Activated CD8-positive, alpha-beta memory T cell treated with anti-CD3 and anti-CD28 coated beads, Interleukin-2, amount 10 ng/mL, durations not matched to agents 7 days and 5 days (primary cell): ENCODE measurements around the gene GPRC6A. TPM values are rescaled to one million over a fixed set of nuclear protein-coding genes. Genes with fewer than 3 reads are reported as not detected.

Source experiments
- ATAC-seq: fragments of 150-1000 bp; cut with Tn5 transposase; one replicate; pipeline ENCODE4 v1.10.0; 2021; ENCODE audit warnings: moderate library complexity
- CTCF ChIA-PET: fragments of 350-600 bp; sonication (Branson Sonifier 250); formaldehyde crosslinking; loops from one replicate; lab custom pipeline; 2021; ENCODE audit warnings: antibody characterized with exemption; lab: Charles Lee
- DNase-seq: peaks from one replicate; pipeline ENCODE4 v3.0.0-alpha.2; 2020
- H3K27ac Mint-ChIP-seq: one replicate; pipeline ENCODE4 v1.8.0; 2021; ENCODE audit warnings: mild to moderate bottlenecking, mixed read lengths
- H3K27me3 Mint-ChIP-seq: one replicate; pipeline ENCODE4 v1.8.0; 2021; ENCODE audit warnings: mixed read lengths
- H3K36me3 Mint-ChIP-seq: one replicate; pipeline ENCODE4 v1.8.0; 2021; ENCODE audit warnings: mild to moderate bottlenecking, mixed read lengths
- H3K4me1 Mint-ChIP-seq: one replicate; pipeline ENCODE4 v1.8.0; 2021; ENCODE audit warnings: mixed read lengths
- H3K4me3 Mint-ChIP-seq: one replicate; pipeline ENCODE4 v1.8.0; 2021; ENCODE audit warnings: mild to moderate bottlenecking, moderate library complexity, mixed read lengths
- H3K9me3 Mint-ChIP-seq: one replicate; pipeline ENCODE4 v1.8.0; 2022; ENCODE audit warnings: low read depth, mixed read lengths
- total RNA-seq, 2 experiments: library from RNA; stranded (reverse); gene quantifications; one replicate each; pipeline ENCODE4 v1.2.3, GENCODE V29; 2021

The GPRC6A gene
- total RNA-seq, 2 experiments from 2014 or later = not detected

DNA sequence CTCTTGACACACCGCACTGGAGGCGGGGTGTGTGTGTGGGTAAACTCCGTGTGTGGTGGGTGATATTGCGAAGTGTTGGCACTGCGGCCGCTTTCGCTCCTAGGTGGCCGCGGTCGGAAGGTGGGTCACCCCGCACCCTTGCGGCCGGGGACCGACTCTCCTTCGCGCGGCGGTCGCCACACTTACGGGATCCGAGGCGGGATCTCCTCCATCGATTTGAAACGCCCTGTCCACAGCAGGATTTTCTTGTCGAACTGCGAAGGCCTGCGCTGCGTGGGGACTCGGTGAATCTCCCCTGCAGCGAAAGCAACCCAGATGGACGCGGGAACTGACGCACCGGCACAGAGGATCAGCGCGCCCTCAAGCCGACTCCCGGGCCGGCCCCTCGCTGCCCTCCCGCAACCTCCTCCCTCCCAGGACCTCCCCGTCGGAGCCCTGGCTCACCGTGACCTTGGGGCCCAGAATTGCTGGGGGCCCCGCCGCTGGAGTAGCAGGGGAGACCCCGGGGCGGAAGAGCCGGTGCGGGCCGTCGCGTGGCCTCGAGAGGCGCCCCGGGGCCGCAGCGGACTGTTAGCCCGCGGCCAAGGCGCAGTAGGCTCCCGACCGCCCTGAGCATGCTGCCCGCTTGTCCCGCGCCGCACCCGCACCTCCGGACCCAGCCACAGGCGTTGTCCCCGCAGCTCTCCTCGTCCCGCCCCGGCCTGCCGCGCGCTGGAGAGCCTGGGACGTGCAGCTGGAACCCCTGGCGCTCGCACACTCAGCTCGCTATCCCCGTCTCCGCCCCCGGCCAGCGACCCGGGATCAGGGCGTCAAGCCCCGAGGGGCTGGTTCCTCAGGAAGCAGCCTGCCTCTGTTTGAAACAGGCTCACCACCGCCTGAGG is 63.7 kb downstream of the GPRC6A start, which contains the start of gene FAM162B:
Gene FAM162B (minus strand): TSS at position 759 of the 881 bp plus-strand sequence. CDS start 143 bp downstream, at position 616.
- ATAC-seq (peak; percentile 58), DNase-seq (no peak)
- peaks cover 2% of the 10 kb centered on the region for H3K36me3 Mint-ChIP-seq
- no peak within 1 kb of the TSS for H3K27ac Mint-ChIP-seq
- peaks cover 56% of the 10 kb centered on the region for H3K27me3 Mint-ChIP-seq
- H3K4me1 Mint-ChIP-seq = peaks cover 11% of the 10 kb centered on the region
- CTCF ChIA-PET = no interaction called here
- peak within 1 kb of the TSS; percentile 56 for H3K4me3 Mint-ChIP-seq
- no peaks in the 10 kb centered on the region for H3K9me3 Mint-ChIP-seq

DNA sequence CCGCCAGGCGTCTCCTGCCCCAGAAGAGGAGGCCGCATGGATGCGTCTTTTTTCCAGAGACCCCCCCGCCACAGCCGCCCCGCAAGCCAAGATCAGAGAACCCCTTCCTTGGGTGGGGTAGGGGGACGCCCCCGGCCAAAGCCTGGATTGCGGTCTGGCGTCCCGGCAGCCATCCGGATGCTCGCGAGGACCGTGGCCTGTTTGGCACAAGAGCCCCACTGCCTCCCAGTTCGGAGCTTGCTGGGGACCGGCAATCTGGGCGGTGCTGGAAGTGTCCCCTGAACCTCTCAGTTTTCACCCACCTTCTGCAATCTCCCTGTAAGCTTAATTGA is 64.3 kb downstream of the GPRC6A start:
- ATAC-seq = no peak
- no peak for DNase-seq
- peaks cover 2% of the 10 kb centered on the region for H3K36me3 Mint-ChIP-seq
- peaks cover 11% of the 10 kb centered on the region for H3K4me1 Mint-ChIP-seq
- CTCF ChIA-PET = no interaction called here
- H3K4me3 Mint-ChIP-seq = peak overlapping the region; percentile 55
- no peaks in the 10 kb centered on the region for H3K9me3 Mint-ChIP-seq
- H3K27ac Mint-ChIP-seq = no peak overlapping the region
- peaks cover 58% of the 10 kb centered on the region for H3K27me3 Mint-ChIP-seq

DNA sequence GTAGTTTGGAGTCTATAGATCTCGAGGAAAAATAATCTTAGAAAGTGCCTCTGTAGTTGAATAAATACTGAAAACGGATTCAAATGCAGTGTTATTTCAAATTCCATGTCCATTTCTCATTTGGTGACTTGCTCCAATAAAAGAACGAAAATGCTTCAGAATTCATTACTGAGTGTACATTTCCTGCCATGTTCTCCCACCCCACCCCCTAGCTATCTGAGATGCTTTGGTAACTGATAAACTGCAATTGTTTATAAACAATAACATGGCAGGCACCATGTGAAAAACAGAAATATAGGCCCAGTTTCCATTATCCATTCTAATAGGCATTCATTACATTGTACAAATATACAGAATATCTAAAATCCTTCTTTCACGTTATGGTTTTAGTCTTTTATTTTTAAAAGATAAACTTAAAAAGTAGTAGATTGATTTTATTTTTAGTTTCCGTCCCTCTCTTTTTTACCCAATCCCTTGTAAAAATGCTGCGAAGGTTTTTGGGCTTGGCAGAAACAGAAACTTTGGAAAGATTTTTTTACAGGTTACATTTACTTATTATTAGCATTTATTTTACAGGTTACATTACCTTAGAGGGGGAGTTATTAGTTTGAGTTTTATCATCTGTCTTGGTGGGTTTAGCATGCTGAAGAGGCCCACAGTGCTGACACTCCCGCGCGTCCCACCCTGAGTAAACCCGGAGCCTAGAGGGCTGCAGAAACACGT is 64.8 kb downstream of the GPRC6A start:
- no peaks in the 10 kb centered on the region for H3K9me3 Mint-ChIP-seq
- DNase-seq = no peak
- CTCF ChIA-PET = no interaction called here
- peaks cover 59% of the 10 kb centered on the region for H3K27me3 Mint-ChIP-seq
- no peak overlapping the region for H3K27ac Mint-ChIP-seq
- peaks cover 2% of the 10 kb centered on the region for H3K36me3 Mint-ChIP-seq
- no peak overlapping the region for H3K4me3 Mint-ChIP-seq
- ATAC-seq = no peak
- peaks cover 11% of the 10 kb centered on the region for H3K4me1 Mint-ChIP-seq

DNA sequence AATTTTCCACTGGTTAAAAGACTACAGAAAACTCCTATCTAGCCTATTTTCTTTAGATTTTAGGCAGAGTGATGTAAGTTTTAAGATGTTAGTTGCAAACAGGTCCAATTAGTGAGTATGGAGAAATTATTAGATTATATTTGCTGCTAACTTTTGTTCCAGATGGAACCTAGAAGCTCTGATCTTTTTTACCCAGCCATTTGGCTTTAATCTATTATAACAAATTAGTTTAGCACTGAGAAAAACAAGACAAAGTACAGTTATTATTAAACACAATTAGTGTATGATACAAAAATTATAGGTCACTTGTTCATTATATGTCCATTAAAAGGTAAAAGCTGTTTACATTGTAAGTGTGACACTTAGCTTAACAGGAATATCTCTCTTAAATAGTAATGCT is 65.8 kb downstream of the GPRC6A start:
- DNase-seq (no peak), ATAC-seq (no peak)
- no peaks in the 10 kb centered on the region for H3K9me3 Mint-ChIP-seq
- H3K4me3 Mint-ChIP-seq = no peak overlapping the region
- peaks cover 62% of the 10 kb centered on the region for H3K27me3 Mint-ChIP-seq
- peaks cover 2% of the 10 kb centered on the region for H3K36me3 Mint-ChIP-seq
- H3K4me1 Mint-ChIP-seq = peaks cover 11% of the 10 kb centered on the region
- no peak overlapping the region for H3K27ac Mint-ChIP-seq
- CTCF ChIA-PET = no interaction called here

DNA sequence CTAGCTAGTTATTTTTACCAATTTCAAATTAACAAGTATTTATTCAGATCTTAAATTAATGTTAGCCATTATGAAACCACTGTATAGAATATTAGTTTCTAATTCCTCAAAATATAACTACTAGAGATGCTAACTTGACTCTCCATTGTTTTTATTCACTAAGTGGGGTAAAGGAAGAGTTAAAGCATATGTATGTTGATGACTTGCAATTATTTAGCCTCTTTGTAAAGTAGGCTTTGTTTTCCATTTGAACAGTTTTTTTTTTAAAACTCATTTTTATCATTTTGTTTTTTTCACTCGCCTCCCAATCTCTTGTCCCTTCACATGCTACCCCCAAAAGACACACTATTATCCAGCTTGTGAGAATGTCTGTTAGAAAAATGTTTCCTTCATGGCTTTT is 66.6 kb downstream of the GPRC6A start:
- no peaks in the 10 kb centered on the region for H3K9me3 Mint-ChIP-seq
- H3K36me3 Mint-ChIP-seq = peaks cover 2% of the 10 kb centered on the region
- no peak overlapping the region for H3K4me3 Mint-ChIP-seq
- no peak for ATAC-seq
- CTCF ChIA-PET = no interaction called here
- H3K27ac Mint-ChIP-seq = no peak overlapping the region
- peaks cover 62% of the 10 kb centered on the region for H3K27me3 Mint-ChIP-seq
- peaks cover 11% of the 10 kb centered on the region for H3K4me1 Mint-ChIP-seq
- DNase-seq = no peak

DNA sequence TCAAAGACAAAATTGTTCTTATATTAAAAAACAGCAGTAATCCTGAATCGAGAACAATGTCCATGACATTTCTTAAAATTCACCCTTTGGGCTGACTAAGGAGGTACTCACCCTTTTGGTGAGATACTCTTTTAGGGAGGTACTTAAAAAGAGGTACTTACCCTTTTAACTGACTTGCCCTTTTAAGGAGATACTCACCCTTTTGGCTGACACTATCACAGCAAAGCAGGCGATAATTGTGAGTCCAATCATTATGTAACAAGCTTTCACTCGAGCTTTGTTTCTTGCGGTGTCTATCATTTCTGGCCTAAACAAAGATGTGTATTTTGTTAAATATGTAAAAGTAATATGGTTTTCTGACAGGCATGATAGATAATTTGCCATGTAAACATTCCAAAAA is 67.1 kb downstream of the GPRC6A start:
- Mint-ChIP-seq H3K4me3 (no peak overlapping the region), H3K9me3 (no peaks in the 10 kb centered on the region), H3K4me1 (peaks cover 11% of the 10 kb centered on the region), H3K27ac (no peak overlapping the region), H3K27me3 (peaks cover 58% of the 10 kb centered on the region), H3K36me3 (peaks cover 2% of the 10 kb centered on the region)
- CTCF ChIA-PET = no interaction called here
- DNase-seq (no peak), ATAC-seq (no peak)

DNA sequence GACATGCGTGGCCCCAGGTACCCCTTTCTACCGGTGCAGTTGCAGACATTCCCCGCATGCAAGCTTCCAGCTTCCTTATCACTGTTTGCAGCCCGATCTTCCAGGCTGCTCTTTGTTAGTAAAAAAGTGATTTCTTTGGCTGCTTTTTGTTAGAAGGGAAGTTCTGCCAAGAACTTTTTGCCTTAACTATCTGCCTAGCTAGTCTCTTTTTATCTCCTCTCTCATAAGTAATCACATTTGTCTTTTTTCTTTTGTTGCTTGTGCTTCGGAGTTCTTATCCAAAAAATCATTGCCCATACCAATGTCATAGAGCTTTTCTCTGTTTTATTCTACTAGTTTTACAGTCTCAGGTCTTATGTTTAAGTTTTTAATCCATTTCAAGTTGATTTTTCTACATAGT is 83.7 kb downstream of the GPRC6A start:
- Mint-ChIP-seq H3K36me3 (no peaks in the 10 kb centered on the region), H3K4me3 (no peak overlapping the region), H3K4me1 (no peaks in the 10 kb centered on the region), H3K9me3 (no peaks in the 10 kb centered on the region), H3K27ac (no peak overlapping the region), H3K27me3 (peaks cover 5% of the 10 kb centered on the region)
- CTCF ChIA-PET = no interaction called here
- ATAC-seq = no peak
- DNase-seq = no peak

Other genes starting within 250 kb of the GPRC6A start
- gene RSPH4A, start 212.6 kb downstream of the GPRC6A start, total RNA-seq = under 1 TPM; 0.09 to 0.18 TPM
- 10 to 100 TPM; 19.1 to 19.7 TPM for gene ZUP1, start 160.3 kb downstream of the GPRC6A start, total RNA-seq
- 1 to 10 TPM; 7.3 to 8.6 TPM for gene KPNA5, start 147.9 kb downstream of the GPRC6A start, total RNA-seq
- gene FAM162B, start 63.4 kb downstream of the GPRC6A start, total RNA-seq = not detected
- gene RFX6, start 48.2 kb upstream of the GPRC6A start, total RNA-seq = not detected